Measurements from ENCODE around the gene OTOG. TPM values are rescaled to one million over a fixed set of nuclear protein-coding genes. Genes with fewer than 3 reads are reported as not detected.
A peak's percentile ranks its signal among the peaks of the same experiment; 100 is the strongest.

OTOG gene
- total RNA-seq, 1 donor from 2014 or later: not detected

DNA sequence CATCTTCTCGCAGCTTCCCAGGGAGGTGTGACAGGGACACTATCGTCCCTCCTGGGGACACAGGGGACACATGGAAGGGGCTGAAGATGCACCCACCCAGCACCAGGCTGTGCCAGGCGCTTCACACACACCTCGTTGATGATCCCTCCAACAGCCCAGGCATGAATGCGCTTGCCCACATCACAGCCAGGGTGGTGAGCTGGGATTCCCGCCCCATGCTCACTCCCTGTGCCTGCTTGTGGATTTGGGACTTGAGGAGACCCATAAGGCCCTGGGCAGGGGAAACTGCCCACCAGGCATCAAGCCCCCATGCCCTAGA lies 57.8 kb downstream of the OTOG start:
- Histone ChIP-seq H3K9me3 (no peaks in the 10 kb centered on the region), H3K4me1 (no peaks in the 10 kb centered on the region), H3K36me3 (no peaks in the 10 kb centered on the region), H3K27ac (no peak overlapping the region), H3K4me3 (no peak overlapping the region), H3K27me3 (no peaks in the 10 kb centered on the region)
- DNase-seq (ENCODE audit: extremely low spot score in 2 of 2): no peak
- intact Hi-C loops (cut with DNase I): no loop called here
- TF ChIP-seq POLR2AphosphoS5 (IDR thresholded peaks at IDR 0.05; ENCODE audit: insufficient read depth in 1 of 2, low read depth in 1 of 2): no peak
- TF ChIP-seq, protein P1, sequence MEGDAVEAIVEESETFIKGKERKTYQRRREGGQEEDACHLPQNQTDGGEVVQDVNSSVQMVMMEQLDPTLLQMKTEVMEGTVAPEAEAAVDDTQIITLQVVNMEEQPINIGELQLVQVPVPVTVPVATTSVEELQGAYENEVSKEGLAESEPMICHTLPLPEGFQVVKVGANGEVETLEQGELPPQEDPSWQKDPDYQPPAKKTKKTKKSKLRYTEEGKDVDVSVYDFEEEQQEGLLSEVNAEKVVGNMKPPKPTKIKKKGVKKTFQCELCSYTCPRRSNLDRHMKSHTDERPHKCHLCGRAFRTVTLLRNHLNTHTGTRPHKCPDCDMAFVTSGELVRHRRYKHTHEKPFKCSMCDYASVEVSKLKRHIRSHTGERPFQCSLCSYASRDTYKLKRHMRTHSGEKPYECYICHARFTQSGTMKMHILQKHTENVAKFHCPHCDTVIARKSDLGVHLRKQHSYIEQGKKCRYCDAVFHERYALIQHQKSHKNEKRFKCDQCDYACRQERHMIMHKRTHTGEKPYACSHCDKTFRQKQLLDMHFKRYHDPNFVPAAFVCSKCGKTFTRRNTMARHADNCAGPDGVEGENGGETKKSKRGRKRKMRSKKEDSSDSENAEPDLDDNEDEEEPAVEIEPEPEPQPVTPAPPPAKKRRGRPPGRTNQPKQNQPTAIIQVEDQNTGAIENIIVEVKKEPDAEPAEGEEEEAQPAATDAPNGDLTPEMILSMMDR (IDR thresholded peaks at IDR 0.05): no peak
- TF ChIP-seq POLR2A (IDR thresholded peaks at IDR 0.05): no peak

DNA sequence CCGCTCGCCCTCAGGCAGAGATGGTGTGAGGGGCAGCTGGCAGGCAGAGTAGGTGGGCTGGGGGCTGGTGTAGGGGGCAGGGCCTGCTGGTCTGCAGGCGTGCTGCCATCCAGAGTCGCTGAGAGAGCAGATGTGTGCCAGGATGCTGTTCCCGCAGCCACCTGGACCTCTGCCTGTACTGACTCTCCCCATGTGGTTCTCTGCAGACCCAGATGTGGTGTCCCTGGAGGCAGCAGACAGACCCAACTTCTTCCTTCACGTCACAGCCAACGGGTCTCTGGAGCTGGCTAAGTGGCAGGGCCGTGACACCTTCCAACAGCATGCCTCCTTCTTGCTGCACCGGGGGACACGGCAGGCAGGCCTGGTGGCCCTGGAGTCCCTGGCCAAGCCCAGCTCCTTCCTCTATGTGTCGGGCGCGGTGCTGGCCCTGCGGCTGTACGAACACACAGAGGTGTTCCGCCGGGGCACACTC lies 58.6 kb downstream of the OTOG start:
- DNase-seq (ENCODE audit: extremely low spot score in 2 of 2): no peak
- intact Hi-C loops (cut with DNase I): no loop called here
- no peaks in the 10 kb centered on the region for H3K9me3 ChIP-seq
- no peaks in the 10 kb centered on the region for H3K27me3 ChIP-seq
- H3K4me1 ChIP-seq: no peaks in the 10 kb centered on the region
- no peak overlapping the region for H3K27ac ChIP-seq
- H3K4me3 ChIP-seq: no peak overlapping the region
- TF ChIP-seq, protein P1 (IDR thresholded peaks at IDR 0.05): no peak
- TF ChIP-seq POLR2AphosphoS5 (IDR thresholded peaks at IDR 0.05; ENCODE audit: insufficient read depth in 1 of 2, low read depth in 1 of 2): no peak
- TF ChIP-seq POLR2A (IDR thresholded peaks at IDR 0.05): no peak
- no peaks in the 10 kb centered on the region for H3K36me3 ChIP-seq

DNA sequence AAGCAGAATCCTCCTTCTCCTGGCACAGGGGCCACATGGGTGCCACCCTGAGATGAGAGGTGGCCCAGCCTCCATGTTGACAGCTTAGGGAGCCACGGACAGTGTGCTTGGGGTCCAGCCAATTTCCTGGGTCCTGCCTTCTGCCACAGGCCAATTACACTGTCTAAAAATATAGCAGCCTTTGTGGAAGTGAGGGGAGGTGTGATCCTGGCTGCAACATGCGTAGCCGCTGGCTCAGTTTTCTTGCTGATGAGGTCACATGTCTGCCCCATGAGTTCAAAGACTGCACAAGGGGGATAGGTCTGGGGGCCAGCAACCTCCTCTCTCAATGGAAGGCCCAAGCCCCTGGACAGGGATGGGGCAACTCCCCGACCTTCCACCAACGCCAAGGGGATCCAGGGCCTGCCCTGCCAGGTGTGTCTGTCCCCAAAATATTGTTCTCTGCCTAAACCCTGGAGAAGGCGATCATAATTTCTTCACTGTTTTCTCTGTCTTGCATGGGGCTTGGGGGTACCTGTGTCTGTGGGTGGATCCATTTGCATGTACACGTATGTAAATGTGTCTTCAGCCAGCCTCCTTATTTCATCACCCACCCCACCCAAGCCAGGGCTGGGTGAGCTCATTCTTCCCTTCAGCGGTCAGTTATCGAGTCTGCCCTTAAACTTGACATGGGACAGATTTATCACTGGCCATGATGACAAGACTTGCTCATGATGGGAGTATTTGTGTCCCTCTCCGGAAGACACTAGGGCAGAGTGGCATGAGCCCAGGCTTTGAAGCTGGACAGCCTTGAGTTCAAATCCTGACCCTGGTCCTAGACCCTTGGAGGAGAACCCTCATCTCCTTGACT lies 59.4 kb downstream of the OTOG start:
- DNase-seq (ENCODE audit: extremely low spot score in 2 of 2): peak; percentile 58 to 87
- Histone ChIP-seq H3K9me3 (no peaks in the 10 kb centered on the region), H3K27me3 (no peaks in the 10 kb centered on the region), H3K4me1 (no peaks in the 10 kb centered on the region), H3K36me3 (no peaks in the 10 kb centered on the region), H3K4me3 (no peak overlapping the region), H3K27ac (no peak overlapping the region)
- intact Hi-C loops (cut with DNase I): no loop called here
- TF ChIP-seq, protein P1 (IDR thresholded peaks at IDR 0.05): no peak
- TF ChIP-seq POLR2AphosphoS5 (IDR thresholded peaks at IDR 0.05; ENCODE audit: insufficient read depth in 1 of 2, low read depth in 1 of 2) (no peak), POLR2A (IDR thresholded peaks at IDR 0.05) (no peak)

DNA sequence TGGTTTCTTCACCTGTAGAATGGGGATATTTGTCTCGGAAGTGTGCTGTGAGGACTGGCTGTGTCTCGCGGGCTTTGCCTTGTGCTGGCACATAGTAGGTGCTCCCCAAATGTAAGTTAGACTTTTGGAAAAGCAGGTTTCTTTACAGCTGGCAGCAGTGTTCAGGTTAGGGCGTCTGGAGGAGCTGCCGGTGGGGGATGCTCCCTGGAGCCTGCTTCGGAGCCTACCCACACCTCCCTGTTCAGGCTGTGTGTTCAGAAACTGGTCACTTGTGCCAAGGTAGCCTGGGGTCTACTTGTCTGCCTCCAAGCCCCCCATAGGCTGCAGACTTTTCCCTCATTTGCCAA lies 60.0 kb downstream of the OTOG start:
- H3K4me3 ChIP-seq: no peak overlapping the region
- H3K36me3 ChIP-seq: no peaks in the 10 kb centered on the region
- no peaks in the 10 kb centered on the region for H3K27me3 ChIP-seq
- no peak for DNase-seq (ENCODE audit: extremely low spot score in 2 of 2)
- no peak overlapping the region for H3K27ac ChIP-seq
- TF ChIP-seq POLR2A (IDR thresholded peaks at IDR 0.05) (no peak), POLR2AphosphoS5 (IDR thresholded peaks at IDR 0.05; ENCODE audit: insufficient read depth in 1 of 2, low read depth in 1 of 2) (no peak)
- TF ChIP-seq, protein P1 (IDR thresholded peaks at IDR 0.05): no peak
- intact Hi-C loops (cut with DNase I): no loop called here
- H3K9me3 ChIP-seq: no peaks in the 10 kb centered on the region
- no peaks in the 10 kb centered on the region for H3K4me1 ChIP-seq

All from vagina (tissue), 2 donors.